Measurements from ENCODE around the gene SMG1. TPM values are rescaled to one million over a fixed set of nuclear protein-coding genes. Genes with fewer than 3 reads are reported as not detected.

Gene SMG1
- total and polyA plus RNA-seq, 2 experiments from 2014 or later, result 9.9 to 57.0 TPM

DNA sequence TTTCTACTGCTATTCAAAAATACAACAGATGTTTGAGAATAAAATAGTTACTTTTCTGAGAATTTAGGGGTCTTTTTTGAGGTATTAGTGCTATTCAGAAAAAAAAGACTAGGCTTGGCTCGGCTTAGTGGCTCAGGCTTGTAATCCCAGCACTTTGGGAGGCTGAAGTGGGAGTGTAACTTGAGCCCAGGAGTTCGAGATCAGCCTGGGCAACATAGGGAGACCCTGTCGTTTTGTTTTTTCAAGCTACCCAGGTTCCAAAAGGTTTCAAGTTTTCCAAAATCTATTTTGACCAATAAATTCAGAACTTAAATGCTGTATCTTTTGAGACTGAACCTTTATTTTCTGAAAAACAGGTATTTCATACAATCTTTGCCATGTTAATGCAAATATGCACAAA lies 121.7 kb downstream of the SMG1 start:
- 54% methylated on average over 3 of the region's 3 CpGs for WGBS (ENCODE audit: low lambda C conversion rate, missing lambda C conversion rate)
- Histone ChIP-seq H4K20me1 (ENCODE audit: insufficient read depth, poor library complexity, severe bottlenecking) (peaks cover 10% of the 10 kb centered on the region), H3K4me1 (ENCODE audit: insufficient read depth) (peaks cover 7% of the 10 kb centered on the region), H3K36me3 (replicated peaks; ENCODE audit: insufficient read depth, low read depth) (no peaks in the 10 kb centered on the region), H3K4me3 (no peak overlapping the region), H3K4me2 (no peak overlapping the region), H3K27me3 (no peaks in the 10 kb centered on the region), H3K79me2 (peaks cover 13% of the 10 kb centered on the region), H2AFZ (no peak overlapping the region), H3K9me2 (replicated peaks; ENCODE audit: insufficient read depth) (no peaks in the 10 kb centered on the region), H3K9me3 (ENCODE audit: low read depth) (no peaks in the 10 kb centered on the region), H3K27ac (no peak overlapping the region)
- TF ChIP-seq EZH2phosphoT487 (IDR thresholded peaks at IDR 0.05; ENCODE audit: low read depth, severe bottlenecking, unreplicated experiment) (no peak), CTCF (IDR thresholded peaks at IDR 0.05; ENCODE audit: poor library complexity) (no peak)
- no peak for DNase-seq (ENCODE audit: low spot score)

DNA sequence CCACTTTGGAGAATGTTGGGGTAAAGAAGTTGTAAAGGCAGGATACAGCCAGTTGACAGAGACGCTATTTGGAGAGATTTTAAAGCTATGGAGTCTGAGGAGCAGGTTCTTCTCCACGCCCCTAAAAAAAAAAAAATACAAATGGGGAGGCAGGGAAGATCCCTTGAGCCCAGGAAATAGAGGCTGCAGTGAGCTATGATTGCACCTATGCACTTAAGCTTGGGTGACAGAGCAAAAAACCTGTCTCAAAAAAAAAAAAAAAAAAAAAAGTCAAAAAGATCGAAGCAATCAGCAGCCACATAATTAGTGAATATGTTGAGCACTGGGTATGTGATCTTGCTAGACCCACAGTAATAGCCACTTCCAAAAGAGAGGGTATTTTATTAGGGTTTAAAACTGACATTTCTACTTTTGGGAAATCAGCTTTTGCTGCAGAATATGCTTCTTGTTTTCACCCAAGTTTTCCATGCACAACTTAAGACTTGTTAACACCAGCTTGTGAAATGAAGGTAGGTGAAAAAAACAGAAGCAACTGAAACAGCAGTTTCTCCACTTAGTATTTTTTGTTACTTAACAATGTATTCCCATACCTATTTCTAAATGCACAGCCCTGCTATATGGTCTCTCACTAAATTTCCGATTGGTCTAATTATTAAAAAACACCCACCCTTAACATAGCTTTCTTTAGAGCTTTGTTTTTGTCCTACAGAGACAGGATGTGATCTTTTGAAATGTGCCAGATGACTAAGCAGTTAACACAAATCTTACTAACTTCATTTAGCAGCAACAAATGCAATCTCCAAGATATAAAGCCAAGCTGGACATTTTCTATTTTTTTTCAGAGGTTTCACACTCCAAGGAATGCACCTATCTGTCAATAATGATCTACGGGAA lies 122.4 kb downstream of the SMG1 start:
- H3K4me1 ChIP-seq (ENCODE audit: insufficient read depth), result peaks cover 13% of the 10 kb centered on the region
- H3K36me3 ChIP-seq (replicated peaks; ENCODE audit: insufficient read depth, low read depth), result no peaks in the 10 kb centered on the region
- no peak overlapping the region for H3K27ac ChIP-seq
- no peak overlapping the region for H2AFZ ChIP-seq
- H3K27me3 ChIP-seq, result no peaks in the 10 kb centered on the region
- 91% methylated on average over 5 of the region's 5 CpGs for WGBS (ENCODE audit: low lambda C conversion rate, missing lambda C conversion rate)
- no peak overlapping the region for H3K4me2 ChIP-seq
- no peak for TF ChIP-seq CTCF (IDR thresholded peaks at IDR 0.05; ENCODE audit: poor library complexity)
- no peak for TF ChIP-seq EZH2 (IDR thresholded peaks at IDR 0.05; ENCODE audit: borderline replicate concordance)
- TF ChIP-seq EZH2phosphoT487 (IDR thresholded peaks at IDR 0.05; ENCODE audit: low read depth, severe bottlenecking, unreplicated experiment), result no peak
- no peaks in the 10 kb centered on the region for H3K9me2 ChIP-seq (replicated peaks; ENCODE audit: insufficient read depth)
- peaks cover 20% of the 10 kb centered on the region for H3K79me2 ChIP-seq
- H3K4me3 ChIP-seq, result no peak overlapping the region
- DNase-seq (ENCODE audit: low spot score), result no peak
- no peaks in the 10 kb centered on the region for H3K9me3 ChIP-seq (ENCODE audit: low read depth)
- H4K20me1 ChIP-seq (ENCODE audit: insufficient read depth, poor library complexity, severe bottlenecking), result peaks cover 14% of the 10 kb centered on the region

GRCh38 chr16:18802767-18803343 lies 123.4 kb downstream of the SMG1 start:
- TF ChIP-seq EZH2 (IDR thresholded peaks at IDR 0.05; ENCODE audit: borderline replicate concordance) (no peak), EZH2phosphoT487 (IDR thresholded peaks at IDR 0.05; ENCODE audit: low read depth, severe bottlenecking, unreplicated experiment) (no peak)
- 95% methylated on average over 16 of the region's 16 CpGs for WGBS (ENCODE audit: low lambda C conversion rate, missing lambda C conversion rate)
- DNase-seq (ENCODE audit: low spot score), result no peak

More at GRCh38 chr16:18802767-18803343, 123.4 kb downstream of the SMG1 start:
- H3K27me3 ChIP-seq, result no peaks in the 10 kb centered on the region
- H3K4me3 ChIP-seq, result no peak overlapping the region
- no peak overlapping the region for H2AFZ ChIP-seq
- H3K4me1 ChIP-seq (ENCODE audit: insufficient read depth), result peaks cover 13% of the 10 kb centered on the region
- H3K9me3 ChIP-seq (ENCODE audit: low read depth), result no peaks in the 10 kb centered on the region
- peaks cover 30% of the 10 kb centered on the region for H3K79me2 ChIP-seq
- H4K20me1 ChIP-seq (ENCODE audit: insufficient read depth, poor library complexity, severe bottlenecking), result peaks cover 17% of the 10 kb centered on the region
- H3K9me2 ChIP-seq (replicated peaks; ENCODE audit: insufficient read depth), result no peaks in the 10 kb centered on the region
- H3K27ac ChIP-seq, result no peak overlapping the region
- no peaks in the 10 kb centered on the region for H3K36me3 ChIP-seq (replicated peaks; ENCODE audit: insufficient read depth, low read depth)
- no peak overlapping the region for H3K4me2 ChIP-seq

All from hepatocyte (in vitro differentiated cells).